ENCODE data around the gene MKNK1. TPM values are rescaled to one million over a fixed set of nuclear protein-coding genes. Genes with fewer than 3 reads are reported as not detected.
A peak's percentile ranks its signal among the peaks of the same experiment; 100 is the strongest.

MKNK1 gene
- total and polyA plus RNA-seq, 5 experiments from 2014 or later: 17.6 to 56.3 (median 19.7) TPM

GRCh38 chr1:46587069-46587468 is 17.0 kb downstream of the MKNK1 start:
- no peak for ATAC-seq
- no peak overlapping the region for H3K4me3 Mint-ChIP-seq
- DNase-seq: no peak
- peaks cover 8 to 72% (median 33%) of the 10 kb centered on the region in 3 donors for H3K36me3 Mint-ChIP-seq
- H3K9me3 Mint-ChIP-seq: peaks cover 0 to 2% (median 0%) of the 10 kb centered on the region in 9 donors
- H3K27ac Mint-ChIP-seq: peak overlapping the region in 1 of 10 donors; percentile 15
- no peaks in the 10 kb centered on the region for H3K27me3 Mint-ChIP-seq
- POLR2A ChIA-PET: interaction anchor here (0.6 kb wide), 1 partner anchor 692 kb away, joined by 3 read pairs; no protein-coding TSS in a partner anchor
- peaks cover 8 to 19% (median 16%) of the 10 kb centered on the region in 4 donors for H3K4me1 Mint-ChIP-seq

- Mint-ChIP-seq H3K9me3 (peaks cover 0 to 2% (median 0%) of the 10 kb centered on the region in 9 donors), H3K27me3 (no peaks in the 10 kb centered on the region), H3K4me1 (peaks cover 12 to 35% (median 28%) of the 10 kb centered on the region in 4 donors), H3K4me3 (no peak overlapping the region), H3K27ac (no peak overlapping the region), H3K36me3 (peaks cover 8 to 61% (median 26%) of the 10 kb centered on the region in 3 donors)
- DNase-seq (no peak), ATAC-seq (no peak)
- POLR2A ChIA-PET: no interaction called here
Observed at GRCh38 chr1:46585312-46585938, 18.6 kb downstream of the MKNK1 start.

- Mint-ChIP-seq H3K36me3 (peaks cover 0 to 61% (median 25%) of the 10 kb centered on the region in 3 donors), H3K27ac (no peak overlapping the region), H3K9me3 (no peaks in the 10 kb centered on the region), H3K4me1 (peaks cover 9 to 31% (median 28%) of the 10 kb centered on the region in 4 donors), H3K27me3 (no peaks in the 10 kb centered on the region), H3K4me3 (no peak overlapping the region)
- POLR2A ChIA-PET: no interaction called here
- ATAC-seq (no peak), DNase-seq (no peak)
Observed at GRCh38 chr1:46583494-46583893, 20.6 kb downstream of the MKNK1 start.

- Mint-ChIP-seq H3K27me3 (no peaks in the 10 kb centered on the region), H3K36me3 (peaks cover 0 to 66% (median 29%) of the 10 kb centered on the region in 3 donors), H3K4me1 (peaks cover 11 to 31% (median 28%) of the 10 kb centered on the region in 4 donors), H3K27ac (no peak overlapping the region), H3K4me3 (no peak overlapping the region), H3K9me3 (no peaks in the 10 kb centered on the region)
- DNase-seq (no peak), ATAC-seq (no peak)
- POLR2A ChIA-PET: no interaction called here
Observed at GRCh38 chr1:46582972-46583371, 21.1 kb downstream of the MKNK1 start.

- Mint-ChIP-seq H3K27ac (peak overlapping the region in 6 of 10 donors; percentile 6 to 81 (median 70)), H3K9me3 (no peaks in the 10 kb centered on the region), H3K27me3 (no peaks in the 10 kb centered on the region), H3K4me3 (peak overlapping the region in 4 of 10 donors; percentile 27 to 49 (median 40)), H3K4me1 (peaks cover 12 to 29% (median 28%) of the 10 kb centered on the region in 4 donors), H3K36me3 (peaks cover 0 to 65% (median 29%) of the 10 kb centered on the region in 3 donors)
- DNase-seq (no peak), ATAC-seq (peak in 1 of 2 donors; percentile 52)
- POLR2A ChIA-PET: no interaction called here
Observed at GRCh38 chr1:46581681-46582455, 22.2 kb downstream of the MKNK1 start.

- Mint-ChIP-seq H3K4me1 (peaks cover 12 to 29% (median 26%) of the 10 kb centered on the region in 4 donors), H3K4me3 (no peak overlapping the region), H3K9me3 (no peaks in the 10 kb centered on the region), H3K36me3 (peaks cover 0 to 71% (median 30%) of the 10 kb centered on the region in 3 donors), H3K27me3 (no peaks in the 10 kb centered on the region), H3K27ac (peak overlapping the region in 1 of 10 donors; percentile 45)
- ATAC-seq: no peak
- no peak for DNase-seq
- POLR2A ChIA-PET: no interaction called here
Observed at GRCh38 chr1:46580140-46580903, 23.7 kb downstream of the MKNK1 start.

- H3K27ac Mint-ChIP-seq: peak overlapping the region in 1 of 10 donors; percentile 7
- H3K36me3 Mint-ChIP-seq: peaks cover 0 to 68% (median 28%) of the 10 kb centered on the region in 3 donors
- DNase-seq (no peak), ATAC-seq (no peak)
- H3K9me3 Mint-ChIP-seq: no peaks in the 10 kb centered on the region
- POLR2A ChIA-PET: no interaction called here
- peaks cover 12 to 23% (median 18%) of the 10 kb centered on the region in 4 donors for H3K4me1 Mint-ChIP-seq
- no peaks in the 10 kb centered on the region for H3K27me3 Mint-ChIP-seq
- H3K4me3 Mint-ChIP-seq: no peak overlapping the region
Observed at GRCh38 chr1:46577671-46578070, 26.4 kb downstream of the MKNK1 start.

GRCh38 chr1:46576596-46576995 is 27.5 kb downstream of the MKNK1 start:
- Mint-ChIP-seq H3K4me1 (peaks cover 5 to 12% (median 8%) of the 10 kb centered on the region in 4 donors), H3K4me3 (no peak overlapping the region), H3K27me3 (no peaks in the 10 kb centered on the region), H3K9me3 (no peaks in the 10 kb centered on the region), H3K36me3 (peaks cover 0 to 66% (median 22%) of the 10 kb centered on the region in 3 donors), H3K27ac (no peak overlapping the region)
- no peak for ATAC-seq
- no peak for DNase-seq
- POLR2A ChIA-PET: no interaction called here

- Mint-ChIP-seq H3K4me3 (no peak overlapping the region), H3K36me3 (peaks cover 0 to 69% (median 21%) of the 10 kb centered on the region in 3 donors), H3K4me1 (peaks cover 0 to 5% (median 4%) of the 10 kb centered on the region in 4 donors), H3K27me3 (no peaks in the 10 kb centered on the region), H3K27ac (no peak overlapping the region), H3K9me3 (no peaks in the 10 kb centered on the region)
- DNase-seq (no peak), ATAC-seq (no peak)
- POLR2A ChIA-PET: no interaction called here
Observed at GRCh38 chr1:46575778-46576177, 28.3 kb downstream of the MKNK1 start.

- Mint-ChIP-seq H3K27me3 (no peaks in the 10 kb centered on the region), H3K27ac (no peak overlapping the region), H3K4me3 (no peak overlapping the region), H3K9me3 (no peaks in the 10 kb centered on the region), H3K36me3 (peaks cover 0 to 67% (median 21%) of the 10 kb centered on the region in 3 donors), H3K4me1 (peaks cover 0 to 3% (median 0%) of the 10 kb centered on the region in 4 donors)
- ATAC-seq (no peak), DNase-seq (no peak)
- POLR2A ChIA-PET: no interaction called here
Observed at GRCh38 chr1:46575300-46575699, 28.8 kb downstream of the MKNK1 start.

- POLR2A ChIA-PET: no interaction called here
- H3K4me1 Mint-ChIP-seq: peaks cover 0 to 3% (median 0%) of the 10 kb centered on the region in 4 donors
- H3K9me3 Mint-ChIP-seq: no peaks in the 10 kb centered on the region
- DNase-seq (no peak), ATAC-seq (no peak)
- H3K27ac Mint-ChIP-seq: peak overlapping the region in 1 of 10 donors; percentile 22
- no peak overlapping the region for H3K4me3 Mint-ChIP-seq
- peaks cover 0 to 66% (median 13%) of the 10 kb centered on the region in 3 donors for H3K36me3 Mint-ChIP-seq
- no peaks in the 10 kb centered on the region for H3K27me3 Mint-ChIP-seq
Observed at GRCh38 chr1:46571691-46572225, 32.3 kb downstream of the MKNK1 start.

GRCh38 chr1:46569884-46570725 is 34.0 kb downstream of the MKNK1 start:
- H3K27ac Mint-ChIP-seq: no peak overlapping the region
- H3K27me3 Mint-ChIP-seq: no peaks in the 10 kb centered on the region
- ATAC-seq (no peak), DNase-seq (no peak)
- H3K4me1 Mint-ChIP-seq: peaks cover 0 to 3% (median 0%) of the 10 kb centered on the region in 4 donors
- H3K4me3 Mint-ChIP-seq: no peak overlapping the region
- POLR2A ChIA-PET: no interaction called here
- H3K9me3 Mint-ChIP-seq: no peaks in the 10 kb centered on the region
- H3K36me3 Mint-ChIP-seq: peaks cover 0 to 65% (median 19%) of the 10 kb centered on the region in 3 donors
